Activated CD4-positive, CD25-positive, alpha-beta regulatory T cell treated with anti-CD3 and anti-CD28 coated beads, Interleukin-2, amount 50 U/mL, for 72 hours (primary cell): ENCODE measurements around the gene ZNG1A.
"Not testable (repeated sequence)": the region's sequence is repeated elsewhere in the genome, so short reads cannot be mapped to it uniquely, and the experiment has no call there.

Experiments
- DNase-seq: peaks from one replicate; pipeline ENCODE4 v3.0.0; 2021

The ZNG1A gene

GRCh38 chr9:93909-94308, 84.9 kb downstream of the ZNG1A start:
- not testable (repeated sequence) for DNase-seq

DNA sequence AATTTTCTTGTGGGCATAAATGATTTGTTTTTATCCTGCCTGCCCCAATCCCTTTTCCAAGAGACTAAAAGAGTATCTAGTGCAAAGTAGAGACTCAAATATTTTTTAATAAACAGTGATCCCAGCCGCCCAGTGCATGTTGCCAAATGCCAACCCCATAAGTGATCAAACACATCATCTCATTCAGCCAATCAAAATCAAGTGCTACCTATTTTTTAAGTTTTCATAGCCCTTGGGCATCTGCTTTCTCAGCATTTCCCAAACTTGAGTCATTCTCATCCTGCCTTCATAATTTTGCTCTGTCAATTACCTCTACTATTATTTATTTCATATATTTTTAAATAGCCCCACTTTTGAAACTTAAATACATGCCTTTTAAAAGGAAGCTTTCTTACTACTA, 88.0 kb downstream of the ZNG1A start:
- not testable (repeated sequence) for DNase-seq

DNA sequence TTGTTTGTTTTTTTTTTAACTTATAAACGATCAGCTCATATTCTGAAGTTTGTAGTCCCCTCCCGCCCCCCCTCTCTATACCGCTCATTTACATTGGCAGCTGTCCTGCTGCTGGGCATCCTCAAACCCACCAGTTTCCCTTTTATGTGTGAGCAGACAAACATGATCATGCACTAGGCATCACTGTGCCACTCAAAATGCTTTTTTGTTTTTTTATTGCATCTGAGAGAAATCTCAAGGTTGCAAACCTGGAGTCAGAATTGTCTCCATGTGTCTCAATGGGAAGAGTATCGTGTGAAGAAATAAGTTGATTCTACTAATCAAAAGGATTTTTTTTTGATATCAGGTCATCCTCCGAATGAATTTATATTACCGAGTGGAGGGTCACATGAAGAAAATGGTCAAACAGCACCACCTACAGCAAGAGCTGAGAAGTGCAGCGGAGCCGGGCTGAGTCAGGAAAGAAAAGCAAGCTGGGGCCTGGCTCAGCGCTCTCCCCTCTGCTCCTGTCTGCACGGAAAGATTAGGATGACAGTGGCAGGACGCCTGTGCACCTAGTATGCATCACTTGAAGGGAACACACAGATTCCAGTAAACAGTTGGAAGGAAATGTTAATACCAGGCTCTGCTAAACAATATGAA, 90.3 kb downstream of the ZNG1A start:
- not testable (repeated sequence) for DNase-seq

GRCh38 chr9:87860-88259, 91.0 kb downstream of the ZNG1A start:
- not testable (repeated sequence) for DNase-seq

DNA sequence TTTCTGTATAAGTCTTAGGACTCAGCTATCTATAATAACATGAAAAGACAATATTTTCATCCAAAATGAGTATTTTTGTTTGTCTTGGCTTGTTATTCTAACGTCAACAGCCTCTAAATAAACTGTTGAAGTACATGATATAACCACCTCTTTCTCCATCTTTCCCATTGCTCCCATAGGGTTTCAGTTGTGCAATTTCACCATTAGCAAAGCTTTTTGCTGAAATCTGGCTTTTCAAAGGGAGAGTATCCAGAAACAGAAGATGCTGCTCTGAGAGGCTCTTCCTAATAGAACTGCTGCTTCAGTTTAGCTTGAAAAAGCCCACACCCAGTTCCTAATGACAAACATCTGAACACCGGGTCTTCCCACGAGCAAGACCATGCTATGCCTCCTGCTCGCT, 91.8 kb downstream of the ZNG1A start:
- not testable (repeated sequence) for DNase-seq

DNA sequence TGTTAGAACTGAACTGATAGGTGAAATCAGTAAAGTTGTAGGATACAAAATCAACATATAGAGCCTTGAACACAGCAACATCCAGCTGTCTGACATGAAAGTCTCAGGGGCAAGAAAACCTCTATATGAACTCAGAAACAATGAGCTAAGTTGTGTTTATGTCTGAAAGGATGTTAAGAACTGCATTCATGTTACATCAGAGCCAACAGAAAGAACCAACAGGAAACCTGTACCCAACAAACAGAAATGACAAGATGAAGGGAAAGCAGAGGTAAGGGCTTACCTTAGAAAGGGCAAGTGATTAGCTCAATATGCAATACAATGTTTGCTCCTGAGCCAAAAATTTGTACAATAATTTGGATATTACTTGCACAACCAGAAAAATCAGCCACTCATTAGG, 92.2 kb downstream of the ZNG1A start:
- not testable (repeated sequence) for DNase-seq

DNA sequence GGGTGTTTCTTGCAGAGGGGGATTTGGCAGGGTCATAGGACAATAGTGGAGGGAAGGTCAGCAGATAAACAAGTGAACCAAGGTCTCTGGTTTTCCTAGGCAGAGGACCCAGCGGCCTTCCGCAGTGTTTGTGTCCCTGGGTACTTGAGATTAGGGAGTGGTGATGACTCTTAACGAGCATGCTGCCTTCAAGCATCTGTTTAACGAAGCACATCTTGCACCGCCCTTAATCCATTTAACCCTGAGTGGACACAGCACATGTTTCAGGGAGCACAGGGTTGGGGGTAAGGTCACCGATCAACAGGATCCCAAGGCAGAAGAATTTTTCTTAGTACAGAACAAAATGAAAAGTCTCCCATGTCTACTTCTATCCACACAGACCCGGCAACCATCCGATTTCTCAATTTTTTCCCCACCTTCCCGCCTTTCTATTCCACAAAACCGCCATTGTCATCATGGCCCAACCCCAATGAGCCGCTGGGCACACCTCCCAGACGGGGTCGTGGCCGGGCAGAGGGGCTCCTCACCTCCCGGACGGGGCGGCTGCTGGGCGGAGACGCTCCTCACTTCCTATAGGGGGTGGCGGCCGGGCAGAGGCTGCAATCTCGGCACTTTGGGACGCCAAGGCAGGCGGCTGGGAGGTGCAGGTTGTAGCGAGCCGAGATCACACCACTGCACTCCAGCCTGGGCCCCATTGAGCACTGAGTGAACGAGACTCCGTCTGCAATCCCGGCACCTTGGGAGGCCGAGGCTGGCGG, 95.7 kb downstream of the ZNG1A start:
- DNase-seq, result not testable (repeated sequence)

DNA sequence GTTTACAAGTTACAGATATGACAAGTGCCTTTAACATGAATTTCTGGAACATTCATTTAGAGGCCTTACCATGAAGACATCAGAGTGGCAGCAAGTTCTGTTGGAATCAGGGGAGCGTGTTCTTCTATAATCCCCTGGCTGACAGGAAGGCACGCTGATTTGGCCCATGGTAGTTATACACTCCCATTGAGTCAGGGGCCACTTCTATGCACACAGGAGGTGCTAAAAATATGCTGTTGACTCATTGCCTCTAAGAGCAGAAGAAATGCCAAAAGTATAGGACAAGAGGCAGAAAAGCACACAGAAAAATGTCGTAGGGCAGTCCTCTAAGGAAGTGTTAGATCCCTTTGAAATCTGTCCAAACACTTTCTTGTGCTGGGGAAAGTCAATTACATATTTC, 100.5 kb downstream of the ZNG1A start:
- DNase-seq, result not testable (repeated sequence)

- not testable (repeated sequence) for DNase-seq
Measured at GRCh38 chr9:76389-76788, 102.5 kb downstream of the ZNG1A start.

DNA sequence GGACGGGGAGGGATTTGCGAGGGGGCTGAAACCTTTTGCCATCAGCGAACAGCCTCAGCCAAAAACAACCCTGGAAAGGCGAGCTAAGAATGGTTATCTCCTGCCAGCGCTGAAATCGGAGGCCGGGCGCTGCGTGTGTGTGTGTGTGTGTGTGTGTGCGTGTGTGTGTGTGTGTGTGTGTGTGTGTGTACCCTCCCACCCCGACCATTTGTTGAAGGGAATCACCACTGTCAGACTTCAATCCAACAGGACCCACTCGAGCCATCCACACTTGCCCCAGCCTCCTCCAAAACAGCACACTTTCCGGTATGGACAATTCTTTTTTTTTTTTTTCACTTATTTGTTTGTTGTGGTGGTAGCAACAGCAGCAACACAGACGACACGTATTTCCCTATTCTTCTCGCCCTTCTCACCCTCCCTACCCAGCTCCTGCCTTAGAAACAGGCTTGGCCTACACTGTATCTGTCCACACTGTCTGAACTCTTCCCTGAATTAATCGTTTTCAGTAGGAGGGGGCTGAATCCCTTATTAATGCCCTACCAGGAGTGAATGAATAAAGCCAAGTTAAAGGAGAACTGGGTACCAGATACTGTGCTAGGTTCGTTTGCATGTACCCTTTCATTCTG, 104.8 kb downstream of the ZNG1A start:
- DNase-seq, result not testable (repeated sequence)

- not testable (repeated sequence) for DNase-seq
Measured at GRCh38 chr9:73076-73899, 105.6 kb downstream of the ZNG1A start.
